GM23338 (cell line): Measurements from ENCODE around the gene INHA. TPM values are rescaled to one million over a fixed set of nuclear protein-coding genes. Genes with fewer than 3 reads are reported as not detected.

Experiments
- ATAC-seq: fragments of 200-7000 bp; cut with Tn5 transposase; 3 replicates; pipeline ENCODE4 v1.9.1; 2020
- DNase-seq: peaks from one replicate; pipeline ENCODE4 v3.0.0-alpha.2; 2015; ENCODE audit warnings: low spot score
- H2AFZ ChIP-seq: fragments of 200-600 bp; sonication (generic); 2 replicates; pipeline ENCODE4 v1.8.0; 2016; ENCODE audit warnings: antibody characterized with exemption, mild to moderate bottlenecking, moderate library complexity
- H3F3A ChIP-seq: fragments of 200-600 bp; sonication (generic); replicated peaks from 2 replicates; pipeline ENCODE4 v1.8.0; 2017; ENCODE audit warnings: antibody characterized with exemption, mixed run types, low read depth
- H3K27ac ChIP-seq: fragments of 200-600 bp; sonication (generic); 2 replicates; pipeline ENCODE4 v1.6.1; 2016; ENCODE audit warnings: low read depth
- H3K27me3 ChIP-seq: fragments of 200-600 bp; sonication (generic); 2 replicates; pipeline ENCODE4 v1.8.0; 2016; ENCODE audit warnings: mild to moderate bottlenecking, mixed run types, moderate library complexity; ENCODE audit not compliant: insufficient read depth
- H3K36me3 ChIP-seq: fragments of 200-600 bp; sonication (generic); 2 replicates; pipeline ENCODE4 v1.8.0; 2016; ENCODE audit warnings: mild to moderate bottlenecking; ENCODE audit not compliant: insufficient read depth
- H3K4me1 ChIP-seq: fragments of 200-600 bp; sonication (generic); 2 replicates; pipeline ENCODE4 v1.8.0; 2016; ENCODE audit warnings: mild to moderate bottlenecking, moderate library complexity; ENCODE audit not compliant: insufficient read depth
- H3K4me2 ChIP-seq: fragments of 200-600 bp; sonication (generic); 2 replicates; pipeline ENCODE4 v1.7.1; 2017; ENCODE audit warnings: mixed run types
- H3K4me3 ChIP-seq: fragments of 200-600 bp; sonication (generic); 2 replicates; pipeline ENCODE4 v1.6.1; 2016; ENCODE audit warnings: mixed run types
- H3K79me2 ChIP-seq: fragments of 200-600 bp; sonication (generic); replicated peaks from 2 replicates; pipeline ENCODE4 v1.8.0; 2017; ENCODE audit warnings: mild to moderate bottlenecking; ENCODE audit not compliant: insufficient read depth
- H3K9me2 ChIP-seq: fragments of 200-600 bp; sonication (generic); 2 replicates; pipeline ENCODE4 v1.8.0; 2017; ENCODE audit not compliant: insufficient read depth
- H4K20me1 ChIP-seq: fragments of 200-600 bp; sonication (generic); replicated peaks from 2 replicates; pipeline ENCODE4 v1.8.0; 2017; ENCODE audit warnings: mild to moderate bottlenecking; ENCODE audit not compliant: insufficient read depth
- H3K27ac Mint-ChIP-seq: 2 replicates; pipeline ENCODE4 v1.8.0; 2020; ENCODE audit warnings: inconsistent platforms, mild to moderate bottlenecking, moderate library complexity, mixed read lengths
- H3K27me3 Mint-ChIP-seq: 3 replicates; pipeline ENCODE4 v1.8.0; 2022; ENCODE audit warnings: low read depth, mild to moderate bottlenecking, moderate library complexity, mixed read lengths, inconsistent platforms; ENCODE audit not compliant: insufficient read depth, poor library complexity
- H3K36me3 Mint-ChIP-seq: 3 replicates; pipeline ENCODE4 v1.8.0; 2021; ENCODE audit warnings: low read depth, mild to moderate bottlenecking, inconsistent platforms, moderate library complexity, mixed read lengths
- H3K4me1 Mint-ChIP-seq: 3 replicates; pipeline ENCODE4 v1.8.0; 2020; ENCODE audit warnings: mild to moderate bottlenecking, inconsistent platforms, mixed read lengths
- H3K4me3 Mint-ChIP-seq: 3 replicates; pipeline ENCODE4 v1.8.0; 2021; ENCODE audit warnings: moderate library complexity, mild to moderate bottlenecking, inconsistent platforms, mixed read lengths
- H3K9me3 Mint-ChIP-seq: 3 replicates; pipeline ENCODE4 v1.8.0; 2020; ENCODE audit warnings: moderate library complexity, mild to moderate bottlenecking, inconsistent platforms, mixed read lengths
- ETS1 ChIP-seq: IDR thresholded peaks from 2 replicates; pipeline ENCODE4 v1.6.1; 2016; ENCODE audit warnings: antibody characterized with exemption
- EZH2phosphoT487 ChIP-seq: fragments of 200-600 bp; sonication (generic); IDR thresholded peaks from one replicate; pipeline ENCODE4 v1.8.1; 2018; ENCODE audit warnings: antibody characterized with exemption; ENCODE audit not compliant: unreplicated experiment
- POLR2AphosphoS5 ChIP-seq: IDR thresholded peaks from 2 replicates; pipeline ENCODE4 v1.6.1; 2016; ENCODE audit warnings: antibody characterized with exemption, low read depth
- STAT1 ChIP-seq: IDR thresholded peaks from one replicate; pipeline ENCODE4 v1.6.1; 2016; ENCODE audit warnings: antibody characterized with exemption; ENCODE audit not compliant: unreplicated experiment
- ZNF331 ChIP-seq: fragments of 250-450 bp; sonication (Bioruptor Pico); IDR thresholded peaks from 2 replicates; pipeline ENCODE4 v1.5.0; 2020; ENCODE audit warnings: low read depth, mild to moderate bottlenecking, moderate library complexity
- ZNF462 ChIP-seq: fragments of 250-450 bp; sonication (Bioruptor Pico); IDR thresholded peaks from 2 replicates; pipeline ENCODE4 v1.5.0; 2020; ENCODE audit warnings: mild to moderate bottlenecking, moderate library complexity
- polyA plus RNA-seq: library from polyadenylated mRNA; unstranded; fragments of >200 nt; fragmentation: Nextera tagmentation; extraction: Ambion mirVana; gene quantifications from 2 replicates; pipeline ENCODE4 v1.2.1, GENCODE V29; 2016
- total RNA-seq: library from RNA; depleted of rRNA; stranded (reverse); fragments of >200 nt; shearing (Covaris generic); gene quantifications from 2 replicates; pipeline ENCODE4 v1.2.3, GENCODE V29; 2014

The INHA gene
- total and polyA plus RNA-seq, 2 experiments from 2014 or later: 1.5 to 1.6 TPM

GRCh38 chr2:219536425-219536824, 35.7 kb upstream of the INHA start:
- H3K79me2 ChIP-seq: peaks cover 6% of the 10 kb centered on the region
- no peak overlapping the region for H2AFZ ChIP-seq
- Mint-ChIP-seq H3K9me3 (no peaks in the 10 kb centered on the region; the same call in 2 of the 3 replicates), H3K4me3 (no peak overlapping the region), H3K27ac (no peak overlapping the region), H3K27me3 (peaks cover 29% of the 10 kb centered on the region), H3K4me1 (peaks cover 31% of the 10 kb centered on the region), H3K36me3 (peaks cover 29% of the 10 kb centered on the region)
- no peaks in the 10 kb centered on the region for H3K27me3 ChIP-seq
- peaks cover 10% of the 10 kb centered on the region for H4K20me1 ChIP-seq
- H3K36me3 ChIP-seq: peaks cover 9% of the 10 kb centered on the region
- no peak for DNase-seq
- H3K4me2 ChIP-seq: no peak overlapping the region
- no peak overlapping the region for H3K27ac ChIP-seq
- no peak for ATAC-seq
- H3K9me2 ChIP-seq: no peaks in the 10 kb centered on the region
- H3K4me3 ChIP-seq: no peak overlapping the region
- TF ChIP-seq EZH2phosphoT487 (no peak), POLR2AphosphoS5 (no peak), ETS1 (no peak), ZNF462 (CRISPR knock-in tag) (no peak), STAT1 (no peak), ZNF331 (no peak)
- H3K4me1 ChIP-seq: peaks cover 20% of the 10 kb centered on the region; the same call in 1 of the 2 replicates
- peaks cover 14% of the 10 kb centered on the region; the same call in 1 of the 2 replicates for H3F3A ChIP-seq
